ENCODE results near the gene RAPGEF1. TPM values are rescaled to one million over a fixed set of nuclear protein-coding genes. Genes with fewer than 3 reads are reported as not detected.

RAPGEF1 gene
- total RNA-seq, 1 experiment from 2014 or later, result 55.6 TPM

GRCh38 chr9:131719262-131719908 lies 20.5 kb downstream of the RAPGEF1 start:
- no peak for DNase-seq
- Histone ChIP-seq H3K14ac (ENCODE audit: insufficient read depth, low read length) (no peak overlapping the region), H2BK15ac (ENCODE audit: low read depth, low read length) (no peak overlapping the region), H2AFZ (ENCODE audit: low read length) (no peak overlapping the region), H3K27ac (ENCODE audit: insufficient read length, low read depth, low read length) (no peak overlapping the region), H4K5ac (ENCODE audit: insufficient read length, low read depth, low read length) (no peak overlapping the region), H3K4me1 (ENCODE audit: insufficient read depth, low read length) (peaks cover 2% of the 10 kb centered on the region; the same call in 1 of the 2 replicates), H3K79me2 (ENCODE audit: insufficient read depth, low read length) (peaks cover 11% of the 10 kb centered on the region; the same call in 1 of the 2 replicates), H3K79me1 (ENCODE audit: insufficient read depth, low read depth, low read length, poor library complexity, severe bottlenecking) (peaks cover 18% of the 10 kb centered on the region), H2AK5ac (ENCODE audit: insufficient read length, low read length) (no peak overlapping the region), H3K9me3 (ENCODE audit: control insufficient read depth, low read depth, low read length) (no peaks in the 10 kb centered on the region), H2BK20ac (ENCODE audit: low read depth, low read length, poor library complexity, severe bottlenecking) (no peak overlapping the region), H3K56ac (ENCODE audit: insufficient read length, low read depth, low read length) (no peak overlapping the region), H3T11ph (ENCODE audit: low read length) (no peak overlapping the region), H3K4me2 (ENCODE audit: insufficient read depth, insufficient read length, low read length) (no peak overlapping the region), H3K18ac (ENCODE audit: insufficient read length, low read depth, low read length) (no peak overlapping the region), H3K23ac (ENCODE audit: insufficient read length, low read depth, low read length) (no peak overlapping the region), H3K9ac (ENCODE audit: extremely low read depth, insufficient read length, low read length) (no peak overlapping the region), H2BK120ac (ENCODE audit: low read depth, low read length, poor library complexity, severe bottlenecking) (no peak overlapping the region), H4K91ac (ENCODE audit: insufficient read length, low read depth, low read length) (no peak overlapping the region), H4K20me1 (ENCODE audit: control insufficient read depth, insufficient read depth, insufficient read length) (no peaks in the 10 kb centered on the region), H2BK12ac (ENCODE audit: insufficient read length, low read depth, low read length) (no peak overlapping the region), H2BK5ac (ENCODE audit: insufficient read length, low read length) (no peak overlapping the region), H3K27me3 (ENCODE audit: insufficient read depth, low read length) (no peaks in the 10 kb centered on the region), H3K4ac (ENCODE audit: low read depth, low read length) (no peak overlapping the region), H3K23me2 (ENCODE audit: insufficient read length, low read depth, low read length, poor library complexity, severe bottlenecking) (no peaks in the 10 kb centered on the region), H4K8ac (replicated peaks; ENCODE audit: insufficient read length, low read depth, low read length) (no peak overlapping the region)
- no CpG with 5 or more reads among the region's 7 CpGs for WGBS (ENCODE audit: extremely low coverage, insufficient read length, low lambda C conversion rate)
- H3K4me1 Mint-ChIP-seq, result peaks cover 2 to 7% of the 10 kb centered on the region in 2 experiments; a peak in 2 of 4 replicates
- no peak overlapping the region for H3K27ac Mint-ChIP-seq
- H3K27me3 Mint-ChIP-seq (ENCODE audit: low read depth), result no peaks in the 10 kb centered on the region
- H3K36me3 Mint-ChIP-seq (ENCODE audit: insufficient read depth in 1 of 3, low read depth in 3 of 3), result peaks cover 0 to 6% (median 2%) of the 10 kb centered on the region in 3 experiments; a peak in 3 of 7 replicates
- H3K4me3 Mint-ChIP-seq, result no peak overlapping the region
- H3K9me3 Mint-ChIP-seq, result no peaks in the 10 kb centered on the region
- TF ChIP-seq, protein P1, sequence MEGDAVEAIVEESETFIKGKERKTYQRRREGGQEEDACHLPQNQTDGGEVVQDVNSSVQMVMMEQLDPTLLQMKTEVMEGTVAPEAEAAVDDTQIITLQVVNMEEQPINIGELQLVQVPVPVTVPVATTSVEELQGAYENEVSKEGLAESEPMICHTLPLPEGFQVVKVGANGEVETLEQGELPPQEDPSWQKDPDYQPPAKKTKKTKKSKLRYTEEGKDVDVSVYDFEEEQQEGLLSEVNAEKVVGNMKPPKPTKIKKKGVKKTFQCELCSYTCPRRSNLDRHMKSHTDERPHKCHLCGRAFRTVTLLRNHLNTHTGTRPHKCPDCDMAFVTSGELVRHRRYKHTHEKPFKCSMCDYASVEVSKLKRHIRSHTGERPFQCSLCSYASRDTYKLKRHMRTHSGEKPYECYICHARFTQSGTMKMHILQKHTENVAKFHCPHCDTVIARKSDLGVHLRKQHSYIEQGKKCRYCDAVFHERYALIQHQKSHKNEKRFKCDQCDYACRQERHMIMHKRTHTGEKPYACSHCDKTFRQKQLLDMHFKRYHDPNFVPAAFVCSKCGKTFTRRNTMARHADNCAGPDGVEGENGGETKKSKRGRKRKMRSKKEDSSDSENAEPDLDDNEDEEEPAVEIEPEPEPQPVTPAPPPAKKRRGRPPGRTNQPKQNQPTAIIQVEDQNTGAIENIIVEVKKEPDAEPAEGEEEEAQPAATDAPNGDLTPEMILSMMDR (conservative IDR thresholded peaks at IDR 0.05), result no peak

All from H9 (cell line).